HFFc6 (cell line): ENCODE results near the gene ZNF18. TPM values are rescaled to one million over a fixed set of nuclear protein-coding genes. Genes with fewer than 3 reads are reported as not detected.
"Not testable (repeated sequence)": the region's sequence is repeated elsewhere in the genome, so short reads cannot be mapped to it uniquely, and the experiment has no call there.

Experiments used
- DNase-seq: peaks from one replicate; pipeline ENCODE4 v3.0.0-alpha.2; 2018
- H3K27ac Mint-ChIP-seq: 2 replicates; pipeline ENCODE4 v1.8.0; 2020; ENCODE audit warnings: mild to moderate bottlenecking, mixed read lengths
- H3K27me3 Mint-ChIP-seq: 2 replicates; pipeline ENCODE4 v1.8.0; 2021; ENCODE audit warnings: mild to moderate bottlenecking, moderate library complexity, mixed read lengths; ENCODE audit not compliant: insufficient read depth
- H3K36me3 Mint-ChIP-seq: 2 replicates; pipeline ENCODE4 v1.8.0; 2021; ENCODE audit warnings: low read depth, mixed read lengths
- H3K4me1 Mint-ChIP-seq: 2 replicates; pipeline ENCODE4 v1.8.0; 2020; ENCODE audit warnings: low read depth, mixed read lengths
- H3K4me3 Mint-ChIP-seq: 2 replicates; pipeline ENCODE4 v1.8.0; 2020; ENCODE audit warnings: mild to moderate bottlenecking, moderate library complexity, mixed read lengths
- H3K9me3 Mint-ChIP-seq: 2 replicates; pipeline ENCODE4 v1.8.0; 2020; ENCODE audit warnings: mild to moderate bottlenecking, mixed read lengths
- total RNA-seq, 6 experiments: library from RNA; stranded (reverse); fragmentation: NEBNext Ultra II Directional; extraction: Animal tissue kit (Norgen Biotek cat#: 25700); gene quantifications; 2 replicates in 1 of 6; 3 replicates in 5 of 6; pipeline ENCODE4 v1.2.3, GENCODE V29; 2021
- TF ChIP-seq, protein P1 (sequence below): fragments of 200-600 bp; sonication (generic); IDR thresholded peaks from 2 replicates; pipeline ENCODE4 v1.5.0; 2021; ENCODE audit warnings: antibody characterized with exemption, mild to moderate bottlenecking

Gene ZNF18
- total RNA-seq, 6 experiments from 2014 or later, result 4.2 to 6.0 (median 4.6) TPM

DNA sequence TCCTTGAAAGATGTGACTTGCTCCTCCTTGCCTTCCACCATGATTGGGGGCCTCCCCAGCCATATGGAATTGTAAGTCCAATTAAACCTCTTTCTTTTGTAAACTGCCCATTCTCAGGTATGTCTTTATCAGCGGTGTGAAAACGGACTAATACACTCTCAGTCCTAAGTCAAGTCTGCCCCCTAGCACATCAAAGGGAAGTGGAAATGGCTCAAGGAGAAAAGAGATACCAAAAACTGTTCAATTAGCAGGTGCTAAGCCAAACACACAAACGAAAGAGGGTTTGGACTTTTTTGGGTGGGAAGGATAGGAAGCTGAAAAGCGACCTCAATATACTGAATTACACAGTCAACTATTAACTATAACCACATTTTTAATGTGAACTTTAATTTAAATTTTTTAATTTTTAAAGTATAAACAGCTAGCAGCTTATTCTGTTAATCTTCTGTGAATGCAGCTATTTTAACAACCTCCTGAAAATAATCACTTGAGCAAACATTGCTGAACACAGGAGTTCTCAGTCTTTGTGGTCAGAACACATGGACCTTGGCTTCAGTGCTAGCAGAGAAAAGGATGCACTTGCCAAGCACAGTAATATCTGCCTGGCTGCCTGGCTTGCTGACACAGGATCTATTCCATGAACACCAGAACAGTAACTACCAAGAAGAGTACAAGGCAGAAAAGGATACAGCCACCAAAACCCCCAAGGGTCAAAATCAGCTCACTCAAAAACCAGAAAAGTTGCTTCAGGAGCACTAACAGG is 10.9 kb downstream of the ZNF18 start:
- H3K4me1 Mint-ChIP-seq, result no peaks in the 10 kb centered on the region
- no peak for DNase-seq
- no peak overlapping the region for H3K4me3 Mint-ChIP-seq
- H3K27me3 Mint-ChIP-seq, result no peaks in the 10 kb centered on the region; the same call in 1 of the 2 replicates
- no peak overlapping the region for H3K27ac Mint-ChIP-seq
- H3K9me3 Mint-ChIP-seq, result no peaks in the 10 kb centered on the region
- peaks cover 8% of the 10 kb centered on the region for H3K36me3 Mint-ChIP-seq
- TF ChIP-seq, protein P1, sequence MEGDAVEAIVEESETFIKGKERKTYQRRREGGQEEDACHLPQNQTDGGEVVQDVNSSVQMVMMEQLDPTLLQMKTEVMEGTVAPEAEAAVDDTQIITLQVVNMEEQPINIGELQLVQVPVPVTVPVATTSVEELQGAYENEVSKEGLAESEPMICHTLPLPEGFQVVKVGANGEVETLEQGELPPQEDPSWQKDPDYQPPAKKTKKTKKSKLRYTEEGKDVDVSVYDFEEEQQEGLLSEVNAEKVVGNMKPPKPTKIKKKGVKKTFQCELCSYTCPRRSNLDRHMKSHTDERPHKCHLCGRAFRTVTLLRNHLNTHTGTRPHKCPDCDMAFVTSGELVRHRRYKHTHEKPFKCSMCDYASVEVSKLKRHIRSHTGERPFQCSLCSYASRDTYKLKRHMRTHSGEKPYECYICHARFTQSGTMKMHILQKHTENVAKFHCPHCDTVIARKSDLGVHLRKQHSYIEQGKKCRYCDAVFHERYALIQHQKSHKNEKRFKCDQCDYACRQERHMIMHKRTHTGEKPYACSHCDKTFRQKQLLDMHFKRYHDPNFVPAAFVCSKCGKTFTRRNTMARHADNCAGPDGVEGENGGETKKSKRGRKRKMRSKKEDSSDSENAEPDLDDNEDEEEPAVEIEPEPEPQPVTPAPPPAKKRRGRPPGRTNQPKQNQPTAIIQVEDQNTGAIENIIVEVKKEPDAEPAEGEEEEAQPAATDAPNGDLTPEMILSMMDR, result no peak

DNA sequence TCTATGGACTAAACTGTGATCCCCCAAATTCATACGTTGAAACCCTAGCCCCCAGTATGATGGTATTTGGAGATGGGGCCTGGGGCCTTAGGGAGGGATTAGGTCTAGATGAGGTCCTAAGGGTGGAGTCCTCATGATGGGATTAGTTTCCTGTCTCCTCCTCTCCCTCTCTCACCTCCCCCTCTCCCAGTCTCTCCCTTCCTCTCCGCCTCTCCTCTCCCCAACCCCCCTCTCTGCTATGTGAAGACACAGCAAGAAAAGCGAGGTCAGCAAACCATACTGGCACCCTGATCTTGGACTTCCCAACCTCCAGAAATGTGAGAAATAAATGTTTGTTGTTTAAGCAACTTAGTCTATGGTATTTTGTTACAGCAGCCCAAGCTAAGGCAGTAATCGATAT is 15.4 kb downstream of the ZNF18 start:
- Mint-ChIP-seq H3K27ac (no peak overlapping the region), H3K4me1 (no peaks in the 10 kb centered on the region), H3K4me3 (no peak overlapping the region), H3K9me3 (no peaks in the 10 kb centered on the region), H3K27me3 (no peaks in the 10 kb centered on the region; the same call in 1 of the 2 replicates), H3K36me3 (peaks cover 13% of the 10 kb centered on the region)
- no peak for DNase-seq
- TF ChIP-seq, protein P1, result no peak

- Mint-ChIP-seq H3K27ac (no peak overlapping the region), H3K36me3 (peaks cover 13% of the 10 kb centered on the region), H3K4me3 (no peak overlapping the region), H3K27me3 (no peaks in the 10 kb centered on the region), H3K4me1 (no peaks in the 10 kb centered on the region), H3K9me3 (no peaks in the 10 kb centered on the region)
- DNase-seq, result no peak
- TF ChIP-seq, protein P1, result peak; percentile 73
These were observed 16.5 kb downstream of the ZNF18 start for GRCh38 chr17:11980813-11981212.

GRCh38 chr17:11979795-11980194 is 17.5 kb downstream of the ZNF18 start:
- H3K27me3 Mint-ChIP-seq, result no peaks in the 10 kb centered on the region
- H3K4me1 Mint-ChIP-seq, result no peaks in the 10 kb centered on the region
- no peaks in the 10 kb centered on the region for H3K9me3 Mint-ChIP-seq
- peaks cover 13% of the 10 kb centered on the region for H3K36me3 Mint-ChIP-seq
- H3K4me3 Mint-ChIP-seq, result no peak overlapping the region
- H3K27ac Mint-ChIP-seq, result no peak overlapping the region
- DNase-seq, result no peak
- TF ChIP-seq, protein P1, result no peak

- H3K4me3 Mint-ChIP-seq, H3K9me3 Mint-ChIP-seq, H3K27ac Mint-ChIP-seq, DNase-seq, H3K36me3 Mint-ChIP-seq, H3K4me1 Mint-ChIP-seq, H3K27me3 Mint-ChIP-seq: not testable (repeated sequence)
These were observed 24.5 kb downstream of the ZNF18 start for GRCh38 chr17:11972741-11973140.

DNA sequence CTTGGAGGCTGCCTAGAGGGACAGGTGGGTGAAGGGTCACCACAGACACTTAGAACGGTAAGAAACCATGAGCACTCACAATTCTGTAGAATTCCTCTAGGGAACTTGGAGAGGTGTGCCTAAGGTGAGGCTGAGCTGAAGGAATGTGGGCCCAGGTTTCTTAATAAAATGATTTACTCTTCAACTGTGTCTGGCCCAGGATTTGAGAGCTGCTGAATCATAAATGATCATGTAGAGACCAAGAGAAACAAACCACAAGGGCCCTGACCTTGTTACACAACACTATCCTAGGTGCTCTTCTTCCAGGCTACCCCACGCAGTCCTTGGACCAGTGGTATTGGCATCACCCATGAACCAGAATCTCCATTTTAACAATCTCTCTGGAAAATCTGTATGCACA is 27.7 kb downstream of the ZNF18 start:
- H3K9me3 Mint-ChIP-seq, result peaks cover 9% of the 10 kb centered on the region; the same call in 1 of the 2 replicates
- TF ChIP-seq, protein P1, result no peak
- 0 out of 2 replicates have a peak, but pooled peaks cover 2% of the 10 kb centered on the region for H3K27me3 Mint-ChIP-seq
- no peak overlapping the region for H3K27ac Mint-ChIP-seq
- H3K36me3 Mint-ChIP-seq, result no peaks in the 10 kb centered on the region
- no peak overlapping the region for H3K4me3 Mint-ChIP-seq
- no peak for DNase-seq
- no peaks in the 10 kb centered on the region for H3K4me1 Mint-ChIP-seq
